HepG2 (cell line): ENCODE data around the gene MFSD8. TPM values are rescaled to one million over a fixed set of nuclear protein-coding genes. Genes with fewer than 3 reads are reported as not detected.

Experiments used
- ATAC-seq: fragments of 200-7000 bp; cut with Tn5 transposase; 3 replicates; pipeline ENCODE4 v1.9.1; 2020; ENCODE audit warnings: mild to moderate bottlenecking, moderate library complexity
- BruUV-seq: library from RNA; stranded (reverse); fragments of 400-500 nt; replicated peaks from 2 replicates; lab custom pipeline; 2021; lab: Mats Ljungman, UMichigan
- CTCF ChIA-PET: fragments of 300-600 bp; formaldehyde crosslinking; extraction: SDS; loops from one replicate; lab custom pipeline; 2021; ENCODE audit warnings: low total read pairs, inconsistent platforms, low intra/inter-chr PET ratio; lab: Yijun Ruan, JAX
- POLR2A ChIA-PET: fragments of 350-600 bp; sonication (Branson Sonifier 250); formaldehyde crosslinking; loops from one replicate; lab custom pipeline; 2020; ENCODE audit warnings: antibody characterized with exemption, inconsistent platforms; lab: Yijun Ruan, JAX
- DNase-seq: peaks from one replicate; pipeline ENCODE4 v3.0.0-alpha.2; 2015; ENCODE audit warnings: low spot score
- FAIRE-seq: peaks from 3 replicates; lab custom pipeline; 2011; peaks lifted over from hg19 to GRCh38; lab: Jason Lieb, UNC
- H2AFZ ChIP-seq: one replicate; pipeline ENCODE4 v1.6.1; 2011; ENCODE audit warnings: low read length, inconsistent platforms
- H3K27ac ChIP-seq: fragments of 300-600 bp; 3 replicates; pipeline ENCODE4 v1.8.0; 2011; ENCODE audit warnings: mixed run types, mild to moderate bottlenecking, mixed read lengths, low read length, inconsistent platforms; ENCODE audit not compliant: insufficient read depth; ENCODE audit errors: extremely low read length
- H3K27me3 ChIP-seq, 2 experiments: fragments of 200-600 bp in 1 of 2; 2 replicates in 1 of 2; 3 replicates in 1 of 2; pipeline versions ENCODE4 v1.6.0 to v1.8.0; 2011; ENCODE audit warnings: low read length in 2 of 2, mild to moderate bottlenecking in 2 of 2, moderate library complexity in 2 of 2, inconsistent platforms in 1 of 2; ENCODE audit not compliant: insufficient read depth in 2 of 2, control insufficient read depth in 1 of 2
- H3K36me3 ChIP-seq, 2 experiments: fragments of 200-600 bp in 1 of 2; replicated peaks in 1 of 2; 2 replicates in 1 of 2; 3 replicates in 1 of 2; pipeline versions ENCODE4 v1.5.1 to v1.8.0; 2011; ENCODE audit warnings: low read length in 2 of 2, inconsistent platforms in 1 of 2; ENCODE audit not compliant: insufficient read depth in 2 of 2, control insufficient read depth in 1 of 2
- H3K4me1 ChIP-seq: 2 replicates; pipeline ENCODE4 v1.5.1; 2012; ENCODE audit warnings: low read length, inconsistent platforms; ENCODE audit not compliant: insufficient read depth
- H3K4me2 ChIP-seq: 2 replicates; pipeline ENCODE4 v1.6.0; 2011; ENCODE audit warnings: low read depth, low read length, inconsistent platforms
- H3K4me3 ChIP-seq, 3 experiments: fragments of 200-600 bp in 1 of 3; sonication (generic), shearing (Covaris generic) in 1 of 3; replicated peaks in 1 of 3; 2 replicates each; pipeline ENCODE4 v1.5.1; 2011 to 2016; ENCODE audit warnings: low read length in 3 of 3, inconsistent platforms in 2 of 3, low read depth in 2 of 3, mild to moderate bottlenecking in 2 of 3, control low read depth in 1 of 3, mixed read lengths in 1 of 3; ENCODE audit not compliant: insufficient read depth in 1 of 3
- H3K79me2 ChIP-seq: one replicate; pipeline ENCODE4 v1.6.1; 2011; ENCODE audit warnings: low read length, inconsistent platforms; ENCODE audit not compliant: insufficient read depth
- H3K9ac ChIP-seq: 2 replicates; pipeline ENCODE4 v1.6.0; 2011; ENCODE audit warnings: mild to moderate bottlenecking, low read depth, low read length, inconsistent platforms; ENCODE audit not compliant: insufficient read depth
- H3K9me3 ChIP-seq: 2 replicates; pipeline ENCODE4 v1.5.1; 2012; ENCODE audit warnings: mild to moderate bottlenecking, low read length
- H4K20me1 ChIP-seq: 2 replicates; pipeline ENCODE4 v1.6.0; 2011; ENCODE audit warnings: inconsistent platforms, mild to moderate bottlenecking, low read length, moderate library complexity; ENCODE audit not compliant: insufficient read depth
- FOXK2 ChIP-seq: fragments of 450-650 bp; IDR thresholded peaks from 2 replicates; pipeline ENCODE4 v1.6.1; 2016
- KLF12 ChIP-seq: sonication (generic); formaldehyde crosslinking; IDR thresholded peaks from 2 replicates; pipeline ENCODE4 v1.4.0; 2020; ENCODE audit warnings: missing genetic modification reagents, borderline replicate concordance
- SKI ChIP-seq: fragments of 450-650 bp; IDR thresholded peaks from one replicate; pipeline ENCODE4 v1.6.1; 2018; ENCODE audit warnings: mild to moderate bottlenecking; ENCODE audit not compliant: partially characterized antibody
- TCF7L2 ChIP-seq: IDR thresholded peaks from 2 replicates; pipeline ENCODE4 v1.6.1; 2011; ENCODE audit warnings: mild to moderate bottlenecking, low read depth, low read length, moderate library complexity
- TMF1 ChIP-seq: sonication (generic); formaldehyde crosslinking; IDR thresholded peaks from 2 replicates; pipeline ENCODE4 v1.8.1; 2022; ENCODE audit warnings: low read depth, missing genetic modification reagents
- ZFP41 ChIP-seq: sonication (generic); formaldehyde crosslinking; IDR thresholded peaks from 2 replicates; pipeline ENCODE4 v1.4.0; 2020; ENCODE audit warnings: mild to moderate bottlenecking, missing genetic modification reagents, borderline replicate concordance
- ZNF17 ChIP-seq: sonication (generic); formaldehyde crosslinking; IDR thresholded peaks from 2 replicates; pipeline ENCODE4 v1.5.0; 2020; ENCODE audit warnings: mild to moderate bottlenecking, missing genetic modification reagents
- ZNF253 ChIP-seq: sonication (generic); formaldehyde crosslinking; IDR thresholded peaks from 2 replicates; pipeline ENCODE4 v1.8.0; 2022; ENCODE audit warnings: mild to moderate bottlenecking, missing genetic modification reagents, borderline replicate concordance
- ZNF605 ChIP-seq: sonication (generic); formaldehyde crosslinking; IDR thresholded peaks from 2 replicates; pipeline ENCODE4 v1.8.0; 2022; ENCODE audit warnings: mild to moderate bottlenecking, missing genetic modification reagents
- ZSCAN25 ChIP-seq: sonication (generic); formaldehyde crosslinking; IDR thresholded peaks from 2 replicates; pipeline ENCODE4 v1.8.0; 2022; ENCODE audit warnings: mild to moderate bottlenecking, missing genetic modification reagents
- WGBS: methylation state at CpG from one replicate; pipeline ENCODE4 v1.1.6; 2017; ENCODE audit warnings: low lambda C conversion rate; 5-methylcytosine and 5-hydroxymethylcytosine counted together
- in situ Hi-C: cut with HindIII; loops from 2 replicates; pipeline ENCODE4 v1.10.0; 2017; ENCODE audit warnings: low pct_unique_long_range_greater_than_20kb; ENCODE audit not compliant: extremely low pct_ligation_motif_present
- intact Hi-C: fragments of 100-400 bp; cut with micrococcal nuclease; formaldehyde crosslinking; loops from one replicate; pipeline ENCODE4 v1.10.0; 2022; ENCODE audit not compliant: unreplicated experiment
- polyA plus RNA-seq, 8 experiments: library from polyadenylated mRNA; depleted of rRNA in 3 of 8; stranded (reverse) in 7 of 8; unstranded in 1 of 8; fragments of >200 nt; fragmentation: Illumina TruSeq in 4 of 8; extraction: Trizol in 4 of 8; gene quantifications; 2 replicates each; pipeline versions ENCODE4 v1.2.1 to v1.2.3, GENCODE V29; 2011 to 2016; ENCODE audit warnings: low read depth in 4 of 8, missing spikeins in 1 of 8, mixed read lengths in 1 of 8; ENCODE audit not compliant: insufficient read depth in 1 of 8
- total RNA-seq, 5 experiments: library from RNA; depleted of rRNA; stranded (reverse); fragments of >200 nt; fragmentation: Illumina TruSeq; extraction: Trizol; gene quantifications; 2 replicates each; pipeline ENCODE4 v1.2.3, GENCODE V29; 2016; ENCODE audit warnings: low read depth in 1 of 5
- TF ChIP-seq, protein P1 (sequence below): sonication (generic); formaldehyde crosslinking; IDR thresholded peaks from 2 replicates; pipeline ENCODE4 v1.4.0; 2020; ENCODE audit warnings: low read depth, missing genetic modification reagents
- TF ChIP-seq, protein P2 (sequence below): IDR thresholded peaks from 2 replicates; pipeline ENCODE4 v1.6.1; 2018; ENCODE audit warnings: missing genetic modification reagents, mild to moderate bottlenecking, missing compliant biosample characterization
- TF ChIP-seq, protein P3 (sequence below): sonication (generic); formaldehyde crosslinking; IDR thresholded peaks from 2 replicates; pipeline ENCODE4 v1.4.0; 2020; ENCODE audit warnings: missing genetic modification reagents
- TF ChIP-seq, protein P4 (sequence below): sonication (generic); formaldehyde crosslinking; IDR thresholded peaks from 2 replicates; pipeline ENCODE4 v1.5.0; 2020; ENCODE audit warnings: missing genetic modification reagents
- TF ChIP-seq, protein P5 (sequence below): sonication (generic); formaldehyde crosslinking; IDR thresholded peaks from 2 replicates; pipeline ENCODE4 v1.8.1; 2023; ENCODE audit warnings: missing genetic modification reagents, mild to moderate bottlenecking, borderline replicate concordance
- TF ChIP-seq, protein P6 (sequence below): sonication (generic); formaldehyde crosslinking; IDR thresholded peaks from 2 replicates; pipeline ENCODE4 v1.8.0; 2022; ENCODE audit warnings: mild to moderate bottlenecking, missing genetic modification reagents

MFSD8 gene
- total and polyA plus RNA-seq, 2 of the 13 experiments (the other 11 are each of a cell fraction or from before 2014, with no cell fraction given): 24.8 to 25.5 TPM

DNA sequence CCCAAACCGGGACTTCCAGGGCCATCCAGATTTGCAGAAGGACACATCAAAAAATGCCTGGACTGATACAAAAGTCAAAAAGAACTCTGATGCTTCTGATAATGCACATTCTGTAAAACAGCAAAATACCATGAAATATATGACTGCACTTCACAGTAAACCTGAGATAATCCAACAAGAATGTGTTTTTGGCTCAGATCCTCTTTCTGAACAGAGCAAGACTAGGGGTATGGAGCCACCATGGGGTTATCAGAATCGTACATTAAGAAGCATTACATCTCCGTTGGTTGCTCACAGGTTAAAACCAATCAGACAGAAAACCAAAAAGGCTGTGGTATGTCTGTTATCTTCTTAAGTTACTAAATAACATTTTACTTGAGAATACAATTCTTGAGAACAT is 75.1 kb downstream of the MFSD8 start:
- BruUV-seq: no TSS peak
- peaks cover 2% of the 10 kb centered on the region for H3K79me2 ChIP-seq
- H3K27me3 ChIP-seq: no peaks in the 10 kb centered on the region
- ChIA-PET CTCF (no interaction called here), POLR2A (interaction anchor here (1.6 kb wide), 1 partner anchor 8 kb away, joined by 5 read pairs; no protein-coding TSS in a partner anchor)
- H3K4me1 ChIP-seq: peaks cover 8% of the 10 kb centered on the region; the same call in 1 of the 2 replicates
- no peak for FAIRE-seq
- intact Hi-C loops: loop anchor here (10.0 kb wide), 1 partner anchor 105 kb away; the partner anchor contains the start of gene HSPA4L
- in situ Hi-C loops: no loop called here
- peaks cover 6 to 43% of the 10 kb centered on the region in 2 experiments; a peak in 3 of 5 replicates for H3K36me3 ChIP-seq
- H3K27ac ChIP-seq: no peak overlapping the region
- 96% methylated on average over 3 of the region's 3 CpGs for WGBS
- no peak overlapping the region for H3K4me3 ChIP-seq
- no peak for ATAC-seq
- no peak overlapping the region for H3K4me2 ChIP-seq
- no peaks in the 10 kb centered on the region for H3K9me3 ChIP-seq
- no peak for DNase-seq
- no peak overlapping the region for H3K9ac ChIP-seq
- H2AFZ ChIP-seq: no peak overlapping the region
- H4K20me1 ChIP-seq: no peaks in the 10 kb centered on the region
- TF ChIP-seq KLF12 (CRISPR knock-in tag) (no peak), FOXK2 (no peak), ZSCAN25 (no peak), ZNF253 (CRISPR knock-in tag) (no peak), TCF7L2 (no peak), ZNF17 (CRISPR knock-in tag) (no peak), ZNF605 (CRISPR knock-in tag) (no peak), TMF1 (CRISPR knock-in tag) (no peak), ZFP41 (CRISPR knock-in tag) (no peak), SKI (no peak)
- TF ChIP-seq, protein P1, sequence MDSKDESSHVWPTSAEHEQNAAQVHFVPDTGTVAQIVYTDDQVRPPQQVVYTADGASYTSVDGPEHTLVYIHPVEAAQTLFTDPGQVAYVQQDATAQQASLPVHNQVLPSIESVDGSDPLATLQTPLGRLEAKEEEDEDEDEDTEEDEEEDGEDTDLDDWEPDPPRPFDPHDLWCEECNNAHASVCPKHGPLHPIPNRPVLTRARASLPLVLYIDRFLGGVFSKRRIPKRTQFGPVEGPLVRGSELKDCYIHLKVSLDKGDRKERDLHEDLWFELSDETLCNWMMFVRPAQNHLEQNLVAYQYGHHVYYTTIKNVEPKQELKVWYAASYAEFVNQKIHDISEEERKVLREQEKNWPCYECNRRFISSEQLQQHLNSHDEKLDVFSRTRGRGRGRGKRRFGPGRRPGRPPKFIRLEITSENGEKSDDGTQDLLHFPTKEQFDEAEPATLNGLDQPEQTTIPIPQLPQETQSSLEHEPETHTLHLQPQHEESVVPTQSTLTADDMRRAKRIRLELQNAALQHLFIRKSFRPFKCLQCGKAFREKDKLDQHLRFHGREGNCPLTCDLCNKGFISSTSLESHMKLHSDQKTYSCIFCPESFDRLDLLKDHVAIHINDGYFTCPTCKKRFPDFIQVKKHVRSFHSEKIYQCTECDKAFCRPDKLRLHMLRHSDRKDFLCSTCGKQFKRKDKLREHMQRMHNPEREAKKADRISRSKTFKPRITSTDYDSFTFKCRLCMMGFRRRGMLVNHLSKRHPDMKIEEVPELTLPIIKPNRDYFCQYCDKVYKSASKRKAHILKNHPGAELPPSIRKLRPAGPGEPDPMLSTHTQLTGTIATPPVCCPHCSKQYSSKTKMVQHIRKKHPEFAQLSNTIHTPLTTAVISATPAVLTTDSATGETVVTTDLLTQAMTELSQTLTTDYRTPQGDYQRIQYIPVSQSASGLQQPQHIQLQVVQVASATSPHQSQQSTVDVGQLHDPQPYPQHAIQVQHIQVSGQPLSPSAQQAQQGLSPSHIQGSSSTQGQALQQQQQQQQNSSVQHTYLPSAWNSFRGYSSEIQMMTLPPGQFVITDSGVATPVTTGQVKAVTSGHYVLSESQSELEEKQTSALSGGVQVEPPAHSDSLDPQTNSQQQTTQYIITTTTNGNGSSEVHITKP (CRISPR knock-in tag): no peak
- TF ChIP-seq, protein P2, sequence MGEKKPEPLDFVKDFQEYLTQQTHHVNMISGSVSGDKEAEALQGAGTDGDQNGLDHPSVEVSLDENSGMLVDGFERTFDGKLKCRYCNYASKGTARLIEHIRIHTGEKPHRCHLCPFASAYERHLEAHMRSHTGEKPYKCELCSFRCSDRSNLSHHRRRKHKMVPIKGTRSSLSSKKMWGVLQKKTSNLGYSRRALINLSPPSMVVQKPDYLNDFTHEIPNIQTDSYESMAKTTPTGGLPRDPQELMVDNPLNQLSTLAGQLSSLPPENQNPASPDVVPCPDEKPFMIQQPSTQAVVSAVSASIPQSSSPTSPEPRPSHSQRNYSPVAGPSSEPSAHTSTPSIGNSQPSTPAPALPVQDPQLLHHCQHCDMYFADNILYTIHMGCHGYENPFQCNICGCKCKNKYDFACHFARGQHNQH (CRISPR knock-in tag): no peak
- TF ChIP-seq, protein P3, sequence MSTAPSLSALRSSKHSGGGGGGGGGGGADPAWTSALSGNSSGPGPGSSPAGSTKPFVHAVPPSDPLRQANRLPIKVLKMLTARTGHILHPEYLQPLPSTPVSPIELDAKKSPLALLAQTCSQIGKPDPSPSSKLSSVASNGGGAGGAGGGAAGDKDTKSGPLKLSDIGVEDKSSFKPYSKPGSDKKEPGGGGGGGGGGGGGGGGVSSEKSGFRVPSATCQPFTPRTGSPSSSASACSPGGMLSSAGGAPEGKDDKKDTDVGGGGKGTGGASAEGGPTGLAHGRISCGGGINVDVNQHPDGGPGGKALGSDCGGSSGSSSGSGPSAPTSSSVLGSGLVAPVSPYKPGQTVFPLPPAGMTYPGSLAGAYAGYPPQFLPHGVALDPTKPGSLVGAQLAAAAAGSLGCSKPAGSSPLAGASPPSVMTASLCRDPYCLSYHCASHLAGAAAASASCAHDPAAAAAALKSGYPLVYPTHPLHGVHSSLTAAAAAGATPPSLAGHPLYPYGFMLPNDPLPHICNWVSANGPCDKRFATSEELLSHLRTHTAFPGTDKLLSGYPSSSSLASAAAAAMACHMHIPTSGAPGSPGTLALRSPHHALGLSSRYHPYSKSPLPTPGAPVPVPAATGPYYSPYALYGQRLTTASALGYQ: no peak
- TF ChIP-seq, protein P4, sequence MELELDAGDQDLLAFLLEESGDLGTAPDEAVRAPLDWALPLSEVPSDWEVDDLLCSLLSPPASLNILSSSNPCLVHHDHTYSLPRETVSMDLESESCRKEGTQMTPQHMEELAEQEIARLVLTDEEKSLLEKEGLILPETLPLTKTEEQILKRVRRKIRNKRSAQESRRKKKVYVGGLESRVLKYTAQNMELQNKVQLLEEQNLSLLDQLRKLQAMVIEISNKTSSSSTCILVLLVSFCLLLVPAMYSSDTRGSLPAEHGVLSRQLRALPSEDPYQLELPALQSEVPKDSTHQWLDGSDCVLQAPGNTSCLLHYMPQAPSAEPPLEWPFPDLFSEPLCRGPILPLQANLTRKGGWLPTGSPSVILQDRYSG (CRISPR knock-in tag): no peak
- TF ChIP-seq, protein P5, sequence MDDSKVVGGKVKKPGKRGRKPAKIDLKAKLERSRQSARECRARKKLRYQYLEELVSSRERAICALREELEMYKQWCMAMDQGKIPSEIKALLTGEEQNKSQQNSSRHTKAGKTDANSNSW (CRISPR knock-in tag): no peak
- TF ChIP-seq, protein P6, sequence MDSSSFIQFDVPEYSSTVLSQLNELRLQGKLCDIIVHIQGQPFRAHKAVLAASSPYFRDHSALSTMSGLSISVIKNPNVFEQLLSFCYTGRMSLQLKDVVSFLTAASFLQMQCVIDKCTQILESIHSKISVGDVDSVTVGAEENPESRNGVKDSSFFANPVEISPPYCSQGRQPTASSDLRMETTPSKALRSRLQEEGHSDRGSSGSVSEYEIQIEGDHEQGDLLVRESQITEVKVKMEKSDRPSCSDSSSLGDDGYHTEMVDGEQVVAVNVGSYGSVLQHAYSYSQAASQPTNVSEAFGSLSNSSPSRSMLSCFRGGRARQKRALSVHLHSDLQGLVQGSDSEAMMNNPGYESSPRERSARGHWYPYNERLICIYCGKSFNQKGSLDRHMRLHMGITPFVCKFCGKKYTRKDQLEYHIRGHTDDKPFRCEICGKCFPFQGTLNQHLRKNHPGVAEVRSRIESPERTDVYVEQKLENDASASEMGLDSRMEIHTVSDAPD (CRISPR knock-in tag): no peak
